Measurements from ENCODE around the gene INIP.
"Not testable (repeated sequence)": the region's sequence is repeated elsewhere in the genome, so short reads cannot be mapped to it uniquely, and the experiment has no call there.

Gene INIP

DNA sequence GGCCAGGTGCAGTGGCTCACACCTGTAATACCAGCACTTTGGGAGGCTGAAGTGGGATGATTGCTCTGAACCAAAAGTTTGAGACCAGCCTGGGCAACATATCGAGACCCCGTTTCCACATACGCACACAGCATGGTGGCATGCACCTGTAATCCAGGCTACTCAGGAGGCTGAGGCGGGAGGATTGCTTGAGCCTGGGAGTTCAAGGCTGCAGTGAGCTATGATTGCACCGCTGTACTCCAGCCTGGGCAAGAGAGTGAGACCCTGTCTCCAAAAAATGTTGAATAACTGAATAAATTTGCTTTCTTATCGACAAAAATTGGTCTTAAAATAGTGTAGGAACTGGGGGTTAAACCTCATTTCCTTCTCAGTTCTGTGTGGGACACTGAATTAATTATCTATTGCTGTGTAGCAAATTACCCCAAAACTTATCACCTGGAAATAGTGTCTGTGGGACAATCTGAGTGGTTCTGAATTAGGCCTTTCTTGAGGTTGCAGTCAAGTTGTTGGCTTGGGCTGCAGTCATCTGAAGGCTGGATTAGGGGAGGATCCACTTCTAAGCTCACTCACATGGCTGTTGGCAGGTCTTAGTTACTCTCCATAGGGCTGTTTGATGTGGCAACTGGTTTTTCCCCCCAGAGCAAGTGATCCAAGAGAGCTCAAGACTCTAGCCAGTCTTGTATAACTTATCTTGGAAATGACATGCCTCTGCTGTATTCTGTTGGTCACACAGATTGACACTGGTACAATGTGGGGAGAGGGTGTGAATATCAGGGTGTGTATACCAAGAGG is 34.6 kb upstream of the INIP start:
- peaks cover 3% of the 10 kb centered on the region for H3K36me3 Mint-ChIP-seq (ENCODE audit: low read depth)
- DNase-seq (ENCODE audit: low spot score): no peak
- peak overlapping the region; percentile 83 for H3K4me3 Mint-ChIP-seq
- no peak overlapping the region for H3K27ac Mint-ChIP-seq
- H3K4me1 Mint-ChIP-seq (ENCODE audit: low read depth): peaks cover 51% of the 10 kb centered on the region
- no peaks in the 10 kb centered on the region for H3K9me3 Mint-ChIP-seq
- no peaks in the 10 kb centered on the region for H3K27me3 Mint-ChIP-seq (ENCODE audit: low read depth)

DNA sequence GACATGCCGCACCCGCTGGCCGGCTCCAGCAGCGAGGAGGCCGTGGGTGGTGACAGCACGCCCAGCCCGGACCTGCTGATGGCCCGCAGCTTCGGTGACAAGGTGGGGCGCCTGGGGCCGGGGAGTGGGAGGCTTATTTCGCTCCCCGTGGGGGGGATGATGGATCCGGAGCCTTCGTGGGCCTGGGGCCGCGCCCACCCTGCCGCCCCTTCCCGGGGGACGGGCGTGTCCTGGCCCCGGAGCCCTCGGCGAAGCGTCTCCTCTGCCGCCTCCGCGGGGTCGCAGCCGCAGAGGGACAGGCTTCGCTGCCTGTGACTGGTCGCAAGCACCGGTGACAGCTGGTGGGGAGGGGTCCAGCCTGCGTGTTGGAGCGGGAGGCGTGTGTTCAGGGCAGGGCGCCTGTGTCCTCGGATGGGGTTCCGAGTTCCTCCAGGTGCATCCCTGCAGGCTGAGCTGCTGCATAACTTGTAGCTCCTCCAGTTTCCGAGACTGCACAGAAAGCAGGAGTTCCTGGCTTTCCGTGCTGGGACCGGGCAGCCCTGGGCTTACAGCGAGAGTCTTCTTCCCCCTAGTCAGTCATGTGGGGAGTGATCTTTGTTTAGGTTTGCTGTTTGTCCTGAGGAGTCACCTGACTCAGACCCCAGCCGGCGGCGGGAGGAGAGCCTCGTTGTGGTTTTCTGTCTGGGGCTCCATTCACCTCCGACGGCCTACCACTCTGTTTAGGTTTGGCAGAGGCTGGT is 33.3 kb upstream of the INIP start:
- Mint-ChIP-seq H3K27ac (peak overlapping the region; percentile 66), H3K9me3 (no peaks in the 10 kb centered on the region), H3K27me3 (ENCODE audit: low read depth) (no peaks in the 10 kb centered on the region), H3K4me1 (ENCODE audit: low read depth) (peaks cover 51% of the 10 kb centered on the region), H3K36me3 (ENCODE audit: low read depth) (peaks cover 3% of the 10 kb centered on the region), H3K4me3 (peak overlapping the region; percentile 83)
- DNase-seq (ENCODE audit: low spot score): peak; percentile 46

DNA sequence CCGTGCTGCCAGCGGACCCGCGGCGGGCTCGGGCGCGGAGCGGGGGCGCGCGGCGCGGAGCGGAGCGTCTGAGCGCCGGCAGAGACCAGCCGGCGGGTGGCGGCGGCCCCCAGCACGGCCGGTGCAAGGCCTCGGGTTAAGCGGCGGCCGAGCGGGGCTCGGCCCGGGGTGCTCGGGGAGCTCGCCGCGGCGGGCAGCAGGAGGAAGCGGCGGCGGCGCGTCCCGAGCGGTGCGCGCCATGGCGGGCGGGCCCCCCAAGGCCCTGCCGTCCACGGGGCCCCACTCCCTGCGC is 32.8 kb upstream of the INIP start:
- no peak for DNase-seq (ENCODE audit: low spot score)
- no peak overlapping the region for H3K4me3 Mint-ChIP-seq
- peaks cover 3% of the 10 kb centered on the region for H3K36me3 Mint-ChIP-seq (ENCODE audit: low read depth)
- no peaks in the 10 kb centered on the region for H3K9me3 Mint-ChIP-seq
- no peak overlapping the region for H3K27ac Mint-ChIP-seq
- no peaks in the 10 kb centered on the region for H3K27me3 Mint-ChIP-seq (ENCODE audit: low read depth)
- peaks cover 50% of the 10 kb centered on the region for H3K4me1 Mint-ChIP-seq (ENCODE audit: low read depth)

DNA sequence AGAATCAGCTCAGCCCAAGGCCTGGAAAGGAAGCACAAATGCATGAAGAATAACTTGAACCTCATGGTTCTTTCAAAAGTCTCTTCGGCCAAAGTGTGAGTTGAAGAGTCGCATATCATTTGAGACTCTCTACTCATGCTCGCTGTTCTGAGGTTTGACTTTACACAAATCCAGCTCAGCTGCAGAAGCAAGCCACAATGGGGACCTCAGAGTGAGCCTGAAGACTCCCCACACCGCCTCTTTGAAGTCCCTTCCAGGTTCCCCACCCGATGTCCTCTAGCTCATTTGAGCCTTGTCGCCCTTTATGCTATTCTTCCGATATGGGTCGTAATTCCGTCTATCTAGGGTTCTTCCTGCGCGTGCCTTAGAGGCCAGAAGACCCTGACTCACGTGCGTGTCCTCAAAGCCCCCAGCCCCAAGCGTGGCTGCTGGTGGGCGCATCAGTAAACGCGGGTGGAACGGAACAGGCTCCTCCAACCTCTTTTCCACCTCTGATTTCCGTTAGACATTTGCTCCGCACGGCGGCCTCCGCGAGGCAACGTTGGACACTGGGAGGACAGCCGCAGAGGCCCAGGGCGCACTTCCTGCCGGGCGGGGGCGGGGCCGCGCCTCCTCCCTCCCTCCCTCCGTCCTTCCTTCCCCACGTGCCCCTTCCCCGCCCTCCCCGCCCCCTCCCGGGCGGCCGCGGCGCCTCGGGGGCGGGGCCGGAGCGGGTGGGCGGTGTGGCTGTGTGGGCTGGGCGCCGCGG is 32.3 kb upstream of the INIP start, which contains the start of gene SNX30:
Gene SNX30 (plus strand): TSS at position 745 of the 748 bp plus-strand sequence. CDS start 242 bp downstream, outside the sequence.
- Mint-ChIP-seq H3K9me3 (no peaks in the 10 kb centered on the region), H3K36me3 (ENCODE audit: low read depth) (peaks cover 3% of the 10 kb centered on the region), H3K4me1 (ENCODE audit: low read depth) (peaks cover 46% of the 10 kb centered on the region), H3K27ac (peak within 1 kb of the TSS; percentile 84), H3K27me3 (ENCODE audit: low read depth) (no peaks in the 10 kb centered on the region), H3K4me3 (peak within 1 kb of the TSS; percentile 91)
- peak; percentile 80 for DNase-seq (ENCODE audit: low spot score)

DNA sequence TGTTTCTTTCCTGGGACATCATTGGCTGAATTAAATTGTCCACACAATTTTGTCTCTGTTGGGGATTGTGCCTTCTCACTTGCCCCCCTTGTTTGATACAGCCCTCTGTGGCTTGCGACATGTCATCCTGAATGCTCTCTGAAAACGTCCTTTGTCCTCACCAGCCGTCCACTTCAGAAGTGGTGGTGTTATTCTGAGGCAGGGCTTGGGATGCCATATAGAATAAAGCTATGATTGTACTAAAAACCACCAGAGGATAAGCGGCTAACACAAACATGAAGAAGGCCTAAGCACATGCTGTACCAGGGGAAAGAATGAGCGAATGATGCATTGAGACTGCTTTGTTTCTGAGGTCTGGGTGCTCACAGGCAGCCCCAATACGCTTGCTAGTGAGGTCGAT is 29.2 kb upstream of the INIP start:
- H3K27ac Mint-ChIP-seq: no peak overlapping the region
- no peak for DNase-seq (ENCODE audit: low spot score)
- H3K4me1 Mint-ChIP-seq (ENCODE audit: low read depth): peaks cover 23% of the 10 kb centered on the region
- H3K4me3 Mint-ChIP-seq: no peak overlapping the region
- H3K27me3 Mint-ChIP-seq (ENCODE audit: low read depth): no peaks in the 10 kb centered on the region
- H3K9me3 Mint-ChIP-seq: no peaks in the 10 kb centered on the region
- peaks cover 2% of the 10 kb centered on the region for H3K36me3 Mint-ChIP-seq (ENCODE audit: low read depth)

DNA sequence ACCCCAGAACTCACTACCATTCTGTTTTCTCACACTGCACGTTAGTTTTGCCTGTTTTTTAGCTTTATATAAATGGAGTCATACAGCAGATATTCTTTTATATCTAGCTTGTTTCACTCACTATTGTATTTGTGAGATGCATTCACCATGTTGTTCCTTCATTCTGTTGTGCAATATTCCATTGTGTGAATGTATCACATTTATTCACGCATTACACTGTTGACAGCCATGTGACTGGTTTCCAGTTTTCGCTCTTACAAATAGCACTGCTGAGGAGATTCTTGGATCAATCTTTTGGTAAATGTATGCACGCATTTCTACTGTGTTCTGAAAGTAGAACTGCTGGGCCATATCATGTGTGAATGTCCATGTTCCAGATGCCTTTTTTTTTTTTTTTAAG is 26.3 kb upstream of the INIP start:
- Mint-ChIP-seq H3K36me3 (ENCODE audit: low read depth) (no peaks in the 10 kb centered on the region), H3K4me3 (no peak overlapping the region), H3K27me3 (ENCODE audit: low read depth) (no peaks in the 10 kb centered on the region), H3K27ac (no peak overlapping the region), H3K9me3 (no peaks in the 10 kb centered on the region), H3K4me1 (ENCODE audit: low read depth) (peaks cover 11% of the 10 kb centered on the region)
- no peak for DNase-seq (ENCODE audit: low spot score)

DNA sequence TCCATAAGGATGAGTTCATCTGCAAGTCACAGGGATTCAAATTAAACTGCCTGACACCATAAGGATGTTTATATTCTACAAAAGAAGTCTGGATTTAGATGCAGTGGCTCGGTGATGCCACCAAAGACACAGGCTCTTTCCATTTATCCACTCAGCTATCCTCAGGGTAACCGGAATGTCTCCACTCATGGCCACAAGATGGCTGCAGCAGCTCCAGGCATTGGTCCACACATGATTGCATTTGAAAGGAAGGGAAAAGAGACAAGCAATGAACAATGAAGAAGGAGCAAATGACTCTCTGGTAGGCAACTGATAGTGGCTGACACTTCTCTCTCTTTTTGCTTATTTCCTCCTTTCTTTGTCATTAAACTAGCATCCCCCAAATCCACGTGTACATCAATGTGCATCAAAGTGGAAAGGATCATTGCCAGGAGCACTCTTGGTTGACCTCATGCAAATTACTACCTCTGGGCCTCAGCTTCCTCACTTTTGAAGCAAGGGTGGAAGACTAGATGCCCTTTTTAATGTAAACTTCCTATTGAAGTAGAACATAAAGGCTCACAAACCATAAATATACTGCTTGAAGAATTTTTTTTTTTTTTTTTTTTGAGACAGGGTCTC is 25.4 kb upstream of the INIP start:
- no peaks in the 10 kb centered on the region for H3K27me3 Mint-ChIP-seq (ENCODE audit: low read depth)
- peaks cover 8% of the 10 kb centered on the region for H3K4me1 Mint-ChIP-seq (ENCODE audit: low read depth)
- H3K9me3 Mint-ChIP-seq: no peaks in the 10 kb centered on the region
- H3K27ac Mint-ChIP-seq: no peak overlapping the region
- no peak for DNase-seq (ENCODE audit: low spot score)
- no peaks in the 10 kb centered on the region for H3K36me3 Mint-ChIP-seq (ENCODE audit: low read depth)
- no peak overlapping the region for H3K4me3 Mint-ChIP-seq

DNA sequence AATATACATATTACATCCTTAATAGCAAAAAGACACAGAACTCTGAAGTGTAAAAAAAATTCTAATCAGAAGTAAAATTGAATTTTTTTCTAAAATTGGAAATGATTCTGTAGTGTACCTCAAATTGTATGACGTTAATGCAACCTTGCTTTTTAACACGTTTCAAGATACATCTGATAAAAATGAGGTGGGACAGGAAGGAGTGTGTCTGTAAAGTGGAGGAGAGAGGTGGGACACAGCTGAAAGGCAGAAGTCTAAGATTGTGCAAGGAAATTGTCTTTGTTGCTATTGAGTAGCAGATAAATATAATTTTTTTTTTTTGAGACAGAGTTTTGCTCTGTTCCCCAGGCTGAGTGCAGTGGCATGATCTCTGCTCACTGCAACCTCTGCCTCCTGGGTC is 17.0 kb upstream of the INIP start:
- no peak overlapping the region for H3K27ac Mint-ChIP-seq
- no peak overlapping the region for H3K4me3 Mint-ChIP-seq
- no peak for DNase-seq (ENCODE audit: low spot score)
- peaks cover 5% of the 10 kb centered on the region for H3K4me1 Mint-ChIP-seq (ENCODE audit: low read depth)
- H3K36me3 Mint-ChIP-seq (ENCODE audit: low read depth): no peaks in the 10 kb centered on the region
- peaks cover 4% of the 10 kb centered on the region for H3K27me3 Mint-ChIP-seq (ENCODE audit: low read depth)
- no peaks in the 10 kb centered on the region for H3K9me3 Mint-ChIP-seq

DNA sequence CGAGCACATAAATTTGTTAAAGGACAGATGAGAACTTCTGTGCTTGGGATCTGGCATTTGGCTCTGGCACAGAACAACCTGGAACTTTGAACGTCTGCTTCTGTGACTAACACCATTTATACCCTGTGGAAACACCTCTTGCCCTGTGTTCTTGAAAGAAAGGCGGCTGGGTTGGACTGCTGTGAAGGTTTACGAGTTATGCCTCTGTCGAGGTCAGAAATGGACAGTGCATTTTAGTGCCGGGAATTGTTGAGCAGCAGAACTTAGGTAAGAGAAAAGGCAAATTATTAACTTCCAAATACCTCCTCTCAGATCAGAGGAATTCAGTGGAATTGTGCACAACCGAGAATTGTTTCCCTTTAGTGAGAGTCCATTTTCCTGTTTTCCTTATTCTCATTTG is 14.1 kb upstream of the INIP start:
- Mint-ChIP-seq H3K27ac (no peak overlapping the region), H3K4me3 (no peak overlapping the region), H3K4me1 (ENCODE audit: low read depth) (peaks cover 5% of the 10 kb centered on the region), H3K9me3 (no peaks in the 10 kb centered on the region), H3K36me3 (ENCODE audit: low read depth) (no peaks in the 10 kb centered on the region), H3K27me3 (ENCODE audit: low read depth) (peaks cover 3% of the 10 kb centered on the region)
- DNase-seq (ENCODE audit: low spot score): no peak

DNA sequence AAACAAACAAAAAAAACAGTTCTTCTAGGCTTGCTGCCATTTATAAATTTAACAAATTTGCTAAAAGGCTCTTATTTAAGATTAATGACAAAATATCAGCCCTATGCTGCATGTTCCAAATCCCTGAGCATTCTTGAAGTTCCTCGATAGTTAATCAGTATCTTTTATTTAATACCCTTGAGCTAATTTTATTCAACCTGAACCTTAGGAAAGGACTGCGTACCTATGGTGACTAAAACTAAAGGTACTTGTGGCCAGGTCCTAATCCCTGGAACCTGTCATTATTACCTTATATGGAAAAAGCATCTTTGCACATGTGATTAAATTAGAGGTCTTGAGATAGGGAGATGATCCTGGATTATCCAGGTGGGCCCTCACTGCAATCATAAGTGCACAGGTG is 10.5 kb upstream of the INIP start:
- no peak overlapping the region for H3K4me3 Mint-ChIP-seq
- H3K4me1 Mint-ChIP-seq (ENCODE audit: low read depth): no peaks in the 10 kb centered on the region
- H3K27me3 Mint-ChIP-seq (ENCODE audit: low read depth): peaks cover 3% of the 10 kb centered on the region
- no peaks in the 10 kb centered on the region for H3K9me3 Mint-ChIP-seq
- DNase-seq (ENCODE audit: low spot score): no peak
- no peak overlapping the region for H3K27ac Mint-ChIP-seq
- H3K36me3 Mint-ChIP-seq (ENCODE audit: low read depth): no peaks in the 10 kb centered on the region

DNA sequence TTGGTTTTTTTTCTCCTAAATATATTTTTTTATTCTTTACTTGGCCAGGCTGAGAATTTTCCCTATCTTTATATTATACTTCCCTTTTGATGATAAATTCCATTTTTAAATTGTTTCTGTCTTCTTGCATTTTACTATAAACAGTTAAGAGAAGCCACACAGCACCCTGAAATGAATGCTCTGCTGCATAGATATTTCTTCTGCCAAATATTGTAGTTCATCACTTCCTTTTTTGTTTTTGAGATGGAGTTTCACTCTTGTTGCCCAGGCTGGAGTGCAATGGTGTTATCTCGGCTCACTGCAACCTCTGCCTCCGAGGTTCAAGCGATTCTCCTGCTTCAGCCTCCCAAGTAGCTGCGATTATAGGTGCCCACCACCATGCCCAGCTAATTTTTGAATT is 8.5 kb upstream of the INIP start:
- no peak for DNase-seq (ENCODE audit: low spot score)
- H3K36me3 Mint-ChIP-seq (ENCODE audit: low read depth): no peaks in the 10 kb centered on the region
- no peaks in the 10 kb centered on the region for H3K27me3 Mint-ChIP-seq (ENCODE audit: low read depth)
- H3K4me1 Mint-ChIP-seq (ENCODE audit: low read depth): no peaks in the 10 kb centered on the region
- H3K9me3 Mint-ChIP-seq: no peaks in the 10 kb centered on the region
- H3K4me3 Mint-ChIP-seq: no peak overlapping the region
- no peak overlapping the region for H3K27ac Mint-ChIP-seq

DNA sequence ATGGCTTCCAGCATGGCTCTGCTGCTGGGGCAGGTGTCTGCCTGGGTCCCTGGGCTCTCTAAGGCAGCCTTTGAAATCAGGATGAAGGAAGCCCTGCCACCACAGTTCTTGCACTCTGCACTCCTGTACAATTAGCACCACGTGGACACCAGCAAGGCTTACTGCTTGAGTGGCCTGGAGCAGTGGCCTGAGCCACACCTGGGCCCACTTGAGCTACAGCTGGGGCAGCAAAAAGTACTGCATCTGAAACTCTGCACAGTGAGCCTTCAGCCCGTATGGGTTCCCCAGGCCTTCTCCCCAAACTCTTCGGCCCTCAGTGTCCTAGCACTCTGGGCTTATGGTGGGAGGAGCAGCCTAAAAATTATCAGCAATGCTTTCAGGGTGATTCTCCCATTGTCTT is 8.0 kb upstream of the INIP start:
- no peak overlapping the region for H3K4me3 Mint-ChIP-seq
- no peaks in the 10 kb centered on the region for H3K27me3 Mint-ChIP-seq (ENCODE audit: low read depth)
- H3K27ac Mint-ChIP-seq: no peak overlapping the region
- H3K9me3 Mint-ChIP-seq: no peaks in the 10 kb centered on the region
- no peaks in the 10 kb centered on the region for H3K4me1 Mint-ChIP-seq (ENCODE audit: low read depth)
- H3K36me3 Mint-ChIP-seq (ENCODE audit: low read depth): no peaks in the 10 kb centered on the region
- DNase-seq (ENCODE audit: low spot score): no peak

DNA sequence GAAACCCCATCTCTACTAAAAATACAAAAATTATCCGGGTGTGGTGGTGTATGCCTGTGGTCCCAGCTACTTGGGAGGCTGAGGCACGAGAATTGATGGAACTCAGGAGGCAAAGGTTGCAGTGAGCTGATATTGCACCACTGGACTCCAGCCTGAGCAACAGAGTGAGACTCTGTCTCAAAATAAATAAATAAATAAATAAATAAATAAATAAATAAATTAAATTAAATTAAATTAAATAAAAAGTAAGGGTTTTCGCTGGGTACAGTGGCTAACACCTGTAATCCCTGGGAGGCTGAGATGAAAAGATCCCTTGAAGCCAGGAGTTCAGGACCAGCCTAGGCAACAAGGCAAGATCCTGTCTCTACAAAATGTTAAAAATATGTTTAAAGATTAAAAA is 4.8 kb upstream of the INIP start:
- H3K27ac Mint-ChIP-seq; H3K4me3 Mint-ChIP-seq; H3K27me3 Mint-ChIP-seq (ENCODE audit: low read depth); H3K9me3 Mint-ChIP-seq; DNase-seq (ENCODE audit: low spot score); H3K36me3 Mint-ChIP-seq (ENCODE audit: low read depth): not testable (repeated sequence)
- H3K4me1 Mint-ChIP-seq (ENCODE audit: low read depth): peaks cover 11% of the 10 kb centered on the region
